Neural cell (in vitro differentiated cells): ENCODE data around the gene C3orf70. TPM values are rescaled to one million over a fixed set of nuclear protein-coding genes. Genes with fewer than 3 reads are reported as not detected.

Source experiments
- H2AFZ ChIP-seq: fragments of 200-600, 300-800 bp; sonication (generic), shearing (Covaris generic); 2 replicates; pipeline ENCODE4 v1.6.0; 2014; ENCODE audit warnings: low read depth, mild to moderate bottlenecking, antibody characterized with exemption, low read length, moderate library complexity
- H3F3A ChIP-seq: fragments of 200-600 bp; shearing (Covaris generic); 2 replicates; pipeline ENCODE4 v1.6.1; 2016; ENCODE audit warnings: mild to moderate bottlenecking, moderate library complexity, mixed read lengths, antibody characterized with exemption, low read length; ENCODE audit not compliant: insufficient read depth, poor library complexity, severe bottlenecking
- H3K27ac ChIP-seq: fragments of 200-600, 300-800 bp; sonication (generic), shearing (Covaris generic); 2 replicates; pipeline ENCODE4 v1.5.1; 2014; ENCODE audit warnings: mild to moderate bottlenecking, low read length, moderate library complexity
- H3K27me3 ChIP-seq: fragments of 300-800, 200-600 bp; sonication (generic), shearing (Covaris generic); 2 replicates; pipeline ENCODE4 v1.6.0; 2014; ENCODE audit warnings: mild to moderate bottlenecking, low read depth, low read length, moderate library complexity; ENCODE audit not compliant: insufficient read depth
- H3K36me3 ChIP-seq: fragments of 300-800, 200-600 bp; sonication (generic), shearing (Covaris generic); 2 replicates; pipeline ENCODE4 v1.5.1; 2014; ENCODE audit warnings: mild to moderate bottlenecking, antibody characterized with exemption, low read length, moderate library complexity; ENCODE audit not compliant: insufficient read depth
- H3K4me2 ChIP-seq: fragments of 300-800, 200-600 bp; sonication (generic), shearing (Covaris generic); 2 replicates; pipeline ENCODE4 v1.6.0; 2014; ENCODE audit warnings: mild to moderate bottlenecking, low read length
- H3K4me3 ChIP-seq: fragments of 300-800, 200-600 bp; sonication (generic), shearing (Covaris generic); 2 replicates; pipeline ENCODE4 v1.5.1; 2014; ENCODE audit warnings: mild to moderate bottlenecking, low read length, moderate library complexity
- H3K79me2 ChIP-seq: fragments of 200-600 bp; shearing (Covaris generic); replicated peaks from 2 replicates; pipeline ENCODE4 v1.6.0; 2014; ENCODE audit warnings: mild to moderate bottlenecking, low read length, moderate library complexity; ENCODE audit not compliant: insufficient read depth
- H3K9ac ChIP-seq: fragments of 300-800, 200-600 bp; sonication (generic), shearing (Covaris generic); 2 replicates; pipeline ENCODE4 v1.6.1; 2016; ENCODE audit warnings: mild to moderate bottlenecking, low read length, mixed read lengths
- H3K9me2 ChIP-seq: fragments of 200-600 bp; shearing (Covaris generic); 2 replicates; pipeline ENCODE4 v1.6.1; 2016; ENCODE audit warnings: mild to moderate bottlenecking, low read length, mixed read lengths; ENCODE audit not compliant: insufficient read depth
- H3K9me3 ChIP-seq: fragments of 200-600, 300-800 bp; sonication (generic), shearing (Covaris generic); 2 replicates; pipeline ENCODE4 v1.6.1; 2016; ENCODE audit warnings: mild to moderate bottlenecking, mixed run types, low read length, moderate library complexity, mixed read lengths
- H4K20me1 ChIP-seq: fragments of 200-600 bp; shearing (Covaris generic); 2 replicates; pipeline ENCODE4 v1.6.1; 2016; ENCODE audit warnings: mild to moderate bottlenecking, mixed run types; ENCODE audit not compliant: insufficient read depth
- EP300 ChIP-seq: fragments of 450-650 bp; conservative IDR thresholded peaks from 2 replicates; pipeline ENCODE4 v1.6.1; 2014; ENCODE audit warnings: antibody characterized with exemption, mild to moderate bottlenecking, moderate library complexity; ENCODE audit not compliant: poor library complexity, severe bottlenecking
- EZH2 ChIP-seq: fragments of 200-600, 300-800 bp; shearing (Covaris generic), sonication (generic); IDR thresholded peaks from 2 replicates; pipeline ENCODE4 v1.6.1; 2014; ENCODE audit warnings: antibody characterized with exemption, low read length, borderline replicate concordance, mild to moderate bottlenecking; ENCODE audit not compliant: insufficient read depth, poor library complexity, severe bottlenecking
- MXI1 ChIP-seq: fragments of 450-650 bp; conservative IDR thresholded peaks from 2 replicates; pipeline ENCODE4 v1.6.1; 2014; ENCODE audit warnings: antibody characterized with exemption, mild to moderate bottlenecking; ENCODE audit not compliant: poor library complexity, severe bottlenecking
- POLR2AphosphoS5 ChIP-seq: IDR thresholded peaks from 2 replicates; pipeline ENCODE4 v1.6.1; 2012
- RAD21 ChIP-seq: fragments of 450-650 bp; conservative IDR thresholded peaks from 2 replicates; pipeline ENCODE4 v1.6.1; 2014; ENCODE audit warnings: antibody characterized with exemption, mild to moderate bottlenecking, moderate library complexity
- SMC3 ChIP-seq: fragments of 450-650 bp; conservative IDR thresholded peaks from 2 replicates; pipeline ENCODE4 v1.6.1; 2014; ENCODE audit warnings: antibody characterized with exemption, mild to moderate bottlenecking, moderate library complexity; ENCODE audit not compliant: poor library complexity
- TAF1 ChIP-seq: IDR thresholded peaks from 2 replicates; pipeline ENCODE4 v1.6.1; 2012; ENCODE audit warnings: low read depth
- polyA plus RNA-seq: library from polyadenylated mRNA; depleted of rRNA; stranded (reverse); fragments of >200 nt; gene quantifications from 2 replicates; pipeline ENCODE4 v1.2.3, GENCODE V29; 2014
- TF ChIP-seq, protein P1 (sequence below): IDR thresholded peaks from 2 replicates; pipeline ENCODE4 v1.6.1; 2012; ENCODE audit warnings: borderline replicate concordance
- TF ChIP-seq, protein P2 (sequence below): fragments of 450-650 bp; IDR thresholded peaks from 2 replicates; pipeline ENCODE4 v1.5.1; 2014; ENCODE audit warnings: antibody characterized with exemption, mild to moderate bottlenecking, moderate library complexity; ENCODE audit not compliant: poor library complexity, severe bottlenecking

Gene C3orf70
- polyA plus RNA-seq, 1 donor from 2014 or later, result 3.4 TPM

DNA sequence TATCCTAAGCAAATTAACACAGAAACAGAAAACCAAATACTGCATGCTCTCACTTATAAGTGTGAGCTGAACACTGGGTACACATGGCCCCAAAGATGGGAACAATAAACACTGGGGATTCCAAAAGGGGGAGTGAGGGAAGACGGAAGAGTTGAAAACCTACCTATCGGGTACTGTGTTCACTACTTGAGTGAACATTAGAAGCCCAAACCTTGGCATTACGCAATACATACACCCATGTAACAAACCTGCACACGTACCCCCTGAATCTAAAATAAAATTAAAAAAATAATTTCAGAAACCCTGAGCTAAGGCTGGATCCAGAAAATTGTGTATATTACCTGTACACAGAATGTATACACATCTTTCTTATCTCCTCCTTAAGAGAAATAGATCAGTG lies 42.8 kb upstream of the C3orf70 start:
- no peaks in the 10 kb centered on the region for H3K9me2 ChIP-seq
- TF ChIP-seq SMC3 (no peak), POLR2AphosphoS5 (no peak), RAD21 (no peak), EP300 (no peak), TAF1 (no peak), EZH2 (no peak), MXI1 (no peak)
- TF ChIP-seq, protein P1, sequence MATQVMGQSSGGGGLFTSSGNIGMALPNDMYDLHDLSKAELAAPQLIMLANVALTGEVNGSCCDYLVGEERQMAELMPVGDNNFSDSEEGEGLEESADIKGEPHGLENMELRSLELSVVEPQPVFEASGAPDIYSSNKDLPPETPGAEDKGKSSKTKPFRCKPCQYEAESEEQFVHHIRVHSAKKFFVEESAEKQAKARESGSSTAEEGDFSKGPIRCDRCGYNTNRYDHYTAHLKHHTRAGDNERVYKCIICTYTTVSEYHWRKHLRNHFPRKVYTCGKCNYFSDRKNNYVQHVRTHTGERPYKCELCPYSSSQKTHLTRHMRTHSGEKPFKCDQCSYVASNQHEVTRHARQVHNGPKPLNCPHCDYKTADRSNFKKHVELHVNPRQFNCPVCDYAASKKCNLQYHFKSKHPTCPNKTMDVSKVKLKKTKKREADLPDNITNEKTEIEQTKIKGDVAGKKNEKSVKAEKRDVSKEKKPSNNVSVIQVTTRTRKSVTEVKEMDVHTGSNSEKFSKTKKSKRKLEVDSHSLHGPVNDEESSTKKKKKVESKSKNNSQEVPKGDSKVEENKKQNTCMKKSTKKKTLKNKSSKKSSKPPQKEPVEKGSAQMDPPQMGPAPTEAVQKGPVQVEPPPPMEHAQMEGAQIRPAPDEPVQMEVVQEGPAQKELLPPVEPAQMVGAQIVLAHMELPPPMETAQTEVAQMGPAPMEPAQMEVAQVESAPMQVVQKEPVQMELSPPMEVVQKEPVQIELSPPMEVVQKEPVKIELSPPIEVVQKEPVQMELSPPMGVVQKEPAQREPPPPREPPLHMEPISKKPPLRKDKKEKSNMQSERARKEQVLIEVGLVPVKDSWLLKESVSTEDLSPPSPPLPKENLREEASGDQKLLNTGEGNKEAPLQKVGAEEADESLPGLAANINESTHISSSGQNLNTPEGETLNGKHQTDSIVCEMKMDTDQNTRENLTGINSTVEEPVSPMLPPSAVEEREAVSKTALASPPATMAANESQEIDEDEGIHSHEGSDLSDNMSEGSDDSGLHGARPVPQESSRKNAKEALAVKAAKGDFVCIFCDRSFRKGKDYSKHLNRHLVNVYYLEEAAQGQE, result no peak
- TF ChIP-seq, protein P2, sequence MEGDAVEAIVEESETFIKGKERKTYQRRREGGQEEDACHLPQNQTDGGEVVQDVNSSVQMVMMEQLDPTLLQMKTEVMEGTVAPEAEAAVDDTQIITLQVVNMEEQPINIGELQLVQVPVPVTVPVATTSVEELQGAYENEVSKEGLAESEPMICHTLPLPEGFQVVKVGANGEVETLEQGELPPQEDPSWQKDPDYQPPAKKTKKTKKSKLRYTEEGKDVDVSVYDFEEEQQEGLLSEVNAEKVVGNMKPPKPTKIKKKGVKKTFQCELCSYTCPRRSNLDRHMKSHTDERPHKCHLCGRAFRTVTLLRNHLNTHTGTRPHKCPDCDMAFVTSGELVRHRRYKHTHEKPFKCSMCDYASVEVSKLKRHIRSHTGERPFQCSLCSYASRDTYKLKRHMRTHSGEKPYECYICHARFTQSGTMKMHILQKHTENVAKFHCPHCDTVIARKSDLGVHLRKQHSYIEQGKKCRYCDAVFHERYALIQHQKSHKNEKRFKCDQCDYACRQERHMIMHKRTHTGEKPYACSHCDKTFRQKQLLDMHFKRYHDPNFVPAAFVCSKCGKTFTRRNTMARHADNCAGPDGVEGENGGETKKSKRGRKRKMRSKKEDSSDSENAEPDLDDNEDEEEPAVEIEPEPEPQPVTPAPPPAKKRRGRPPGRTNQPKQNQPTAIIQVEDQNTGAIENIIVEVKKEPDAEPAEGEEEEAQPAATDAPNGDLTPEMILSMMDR, result no peak

DNA sequence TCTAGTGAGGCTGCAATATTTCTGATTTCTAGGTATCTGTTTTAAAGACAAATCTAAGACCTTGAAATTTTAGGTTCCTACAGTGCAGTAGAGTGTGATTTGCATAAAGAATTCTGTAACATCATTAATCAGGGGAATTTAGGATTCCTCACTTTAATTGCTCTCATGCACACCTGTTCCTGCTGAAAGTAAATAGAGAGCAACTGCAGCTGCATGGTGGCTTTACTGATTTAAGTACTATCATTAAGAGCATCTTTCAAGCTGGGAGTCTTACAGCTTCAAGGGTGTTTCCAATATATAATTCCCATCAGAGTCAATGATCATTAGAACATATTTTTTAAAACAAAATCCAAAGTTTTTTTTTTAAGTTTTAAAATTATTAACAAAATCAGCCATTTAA lies 36.0 kb upstream of the C3orf70 start:
- H2AFZ ChIP-seq, result no peak overlapping the region
- no peak overlapping the region for H3K9ac ChIP-seq
- no peak for TF ChIP-seq RAD21
- no peak for TF ChIP-seq EZH2
- TF ChIP-seq, protein P2, result no peak
- TF ChIP-seq EP300, result no peak
- no peak for TF ChIP-seq TAF1
- TF ChIP-seq MXI1, result no peak
- TF ChIP-seq, protein P1, result no peak
- TF ChIP-seq SMC3, result no peak
- TF ChIP-seq POLR2AphosphoS5, result no peak
- H3K27me3 ChIP-seq, result no peaks in the 10 kb centered on the region
- H3K9me2 ChIP-seq, result no peaks in the 10 kb centered on the region
- no peak overlapping the region for H3K4me3 ChIP-seq
- H3K79me2 ChIP-seq, result no peaks in the 10 kb centered on the region
- H3K4me2 ChIP-seq, result no peak overlapping the region
- H4K20me1 ChIP-seq, result no peaks in the 10 kb centered on the region
- no peaks in the 10 kb centered on the region for H3F3A ChIP-seq
- H3K27ac ChIP-seq, result no peak overlapping the region
- H3K36me3 ChIP-seq, result no peaks in the 10 kb centered on the region
- H3K9me3 ChIP-seq, result no peaks in the 10 kb centered on the region

More for the DNA sequence above, 42.8 kb upstream of the C3orf70 start:
- Histone ChIP-seq H3K27me3 (no peaks in the 10 kb centered on the region), H3K79me2 (no peaks in the 10 kb centered on the region), H3K4me2 (no peak overlapping the region), H3K9me3 (no peaks in the 10 kb centered on the region), H3F3A (no peaks in the 10 kb centered on the region), H3K27ac (no peak overlapping the region), H2AFZ (no peak overlapping the region), H4K20me1 (no peaks in the 10 kb centered on the region), H3K36me3 (no peaks in the 10 kb centered on the region), H3K9ac (no peak overlapping the region), H3K4me3 (no peak overlapping the region)
